K562 (cell line): ENCODE data around the gene POT1. TPM values are rescaled to one million over a fixed set of nuclear protein-coding genes. Genes with fewer than 3 reads are reported as not detected.

ENCODE experiments used
- CCNT2 ChIP-seq: IDR thresholded peaks from 2 replicates; pipeline ENCODE4 v1.6.1; 2011; ENCODE audit warnings: borderline replicate concordance, low read depth, mild to moderate bottlenecking, moderate library complexity, mixed read lengths, low read length; ENCODE audit not compliant: insufficient read length; ENCODE audit errors: extremely low read depth
- FOXP4 ChIP-seq: sonication (generic); formaldehyde crosslinking; IDR thresholded peaks from 2 replicates; pipeline ENCODE4 v1.8.0; 2022; ENCODE audit warnings: mild to moderate bottlenecking, missing genetic modification reagents, borderline replicate concordance
- GATA2 ChIP-seq: sonication (generic); formaldehyde crosslinking; IDR thresholded peaks from 2 replicates; pipeline ENCODE4 v1.4.0; 2020; ENCODE audit warnings: mild to moderate bottlenecking, missing genetic modification reagents
- HDAC2 ChIP-seq: fragments of 450-650 bp; IDR thresholded peaks from 2 replicates; pipeline ENCODE4 v1.6.1; 2016; ENCODE audit warnings: mild to moderate bottlenecking
- HNRNPK ChIP-seq: fragments of 200-400 bp; formaldehyde crosslinking; IDR thresholded peaks from one replicate; pipeline ENCODE4 v1.6.1; 2018; ENCODE audit warnings: mild to moderate bottlenecking, low read depth, low read length; ENCODE audit not compliant: poor library complexity, severe bottlenecking
- MAX ChIP-seq: sonication (generic); formaldehyde crosslinking; IDR thresholded peaks from 2 replicates; pipeline ENCODE4 v1.9.0; 2022; ENCODE audit warnings: mild to moderate bottlenecking, missing genetic modification reagents
- MBD1 ChIP-seq: fragments of 250-450 bp; sonication (Bioruptor Pico); IDR thresholded peaks from 2 replicates; pipeline ENCODE4 v1.8.0; 2022; ENCODE audit warnings: inconsistent platforms
- MLLT1 ChIP-seq, 2 experiments: fragments of 450-650 bp; IDR thresholded peaks; 2 replicates each; pipeline ENCODE4 v1.6.1; 2016
- MYNN ChIP-seq, 2 experiments: sonication (generic); formaldehyde crosslinking in 1 of 2; IDR thresholded peaks; 2 replicates each; pipeline versions ENCODE4 v1.5.0 to v1.6.1; 2016 to 2020; ENCODE audit warnings: antibody characterized with exemption in 1 of 2, missing genetic modification reagents in 1 of 2
- POLR2A ChIP-seq: fragments of 450-650 bp; conservative IDR thresholded peaks from 2 replicates; pipeline ENCODE4 v1.6.1; 2016
- RB1 ChIP-seq: fragments of 450-650 bp; IDR thresholded peaks from 2 replicates; pipeline ENCODE4 v1.6.1; 2017; ENCODE audit warnings: low read depth, mild to moderate bottlenecking
- RUNX1 ChIP-seq: sonication (generic); IDR thresholded peaks from 2 replicates; pipeline ENCODE4 v1.6.1; 2016; ENCODE audit warnings: antibody characterized with exemption, low read depth
- SP2 ChIP-seq: IDR thresholded peaks from 2 replicates; pipeline ENCODE4 v1.6.1; 2011; ENCODE audit warnings: mild to moderate bottlenecking, low read depth, low read length, moderate library complexity; ENCODE audit not compliant: poor library complexity, severe bottlenecking; ENCODE audit errors: extremely low read depth
- TCF7 ChIP-seq: sonication (generic); IDR thresholded peaks from 2 replicates; pipeline ENCODE4 v1.6.1; 2016; ENCODE audit warnings: antibody characterized with exemption, borderline replicate concordance
- TEAD1 ChIP-seq, 2 experiments: fragments of 450-650 bp in 1 of 2; sonication (generic) in 1 of 2; formaldehyde crosslinking; IDR thresholded peaks; 2 replicates each; pipeline versions ENCODE4 v1.4.0 to v1.8.0; 2020 to 2022; ENCODE audit warnings: mild to moderate bottlenecking in 2 of 2, missing genetic modification reagents in 1 of 2
- ZFP91 ChIP-seq: sonication (generic); formaldehyde crosslinking; IDR thresholded peaks from 2 replicates; pipeline ENCODE4 v1.8.0; 2022; ENCODE audit warnings: mild to moderate bottlenecking, missing genetic modification reagents
- ZNF263 ChIP-seq: sonication (generic); formaldehyde crosslinking; IDR thresholded peaks from 2 replicates; pipeline ENCODE4 v1.8.0; 2022; ENCODE audit warnings: mild to moderate bottlenecking, missing genetic modification reagents, borderline replicate concordance
- ZNF274 ChIP-seq: IDR thresholded peaks from 2 replicates; pipeline ENCODE4 v1.6.1; 2011; ENCODE audit warnings: low read depth, mild to moderate bottlenecking, low read length, moderate library complexity, borderline replicate concordance
- ZNF740 ChIP-seq, 3 experiments: fragments of 200-800 bp in 1 of 3; sonication (Bioruptor generic) in 1 of 3; sonication (generic) in 1 of 3; formaldehyde crosslinking in 1 of 3; IDR thresholded peaks; 2 replicates each; pipeline versions ENCODE4 v1.6.1 to v1.8.0; 2016 to 2022; ENCODE audit warnings: mild to moderate bottlenecking in 2 of 3, missing compliant biosample characterization in 2 of 3, missing genetic modification characterization in 2 of 3, missing genetic modification reagents in 1 of 3
- polyA plus RNA-seq, 8 experiments: library from polyadenylated mRNA; depleted of rRNA in 4 of 8; stranded (reverse) in 5 of 8; unstranded in 3 of 8; fragments of >200 nt; fragmentation: Nextera tagmentation in 2 of 8; fragmentation: Illumina TruSeq in 1 of 8; extraction: Ambion mirVana in 2 of 8; extraction: Trizol in 1 of 8; gene quantifications; 2 replicates each; pipeline versions ENCODE4 v1.2.1 to v1.2.3, GENCODE V29; 2011 to 2014; ENCODE audit warnings: inconsistent platforms in 1 of 8, missing spikeins in 1 of 8
- total RNA-seq, 7 experiments: library from RNA; depleted of rRNA in 6 of 7; stranded (reverse); fragments of >200 nt in 6 of 7; fragmentation: Illumina TruSeq in 2 of 7; extraction: Trizol in 2 of 7; gene quantifications; 2 replicates each; pipeline versions ENCODE4 v1.2.1 to v1.2.3, GENCODE V29; 2011 to 2021; ENCODE audit warnings: low replicate concordance in 1 of 7

POT1 gene
- total and polyA plus RNA-seq, 9 of the 15 experiments (the other 6 are each of a cell fraction or from before 2014, with no cell fraction given): 37.9 to 140 (median 63.6) TPM

- TF ChIP-seq MBD1 (CRISPR knock-in tag) (no peak), ZNF274 (no peak), MAX (CRISPR knock-in tag) (no peak), HNRNPK (no peak), ZFP91 (CRISPR knock-in tag) (no peak), TCF7 (no peak), SP2 (no peak), RB1 (no peak), MLLT1 (IDR thresholded peaks at IDR 0.05) (no peak), CCNT2 (no peak), POLR2A (no peak), ZNF740 (CRISPR knock-in tag; IDR thresholded peaks at IDR 0.05) (no peak), ZNF740 (tag; IDR thresholded peaks at IDR 0.05) (peak in 1 of 2 experiments; percentile 82; a peak in 2 of 4 replicates), ZNF263 (CRISPR knock-in tag) (no peak), TEAD1 (CRISPR knock-in tag; IDR thresholded peaks at IDR 0.05) (peak in 1 of 2 experiments; percentile 83; a peak in 1 of 4 replicates), RUNX1 (no peak), GATA2 (CRISPR knock-in tag) (no peak), MYNN (IDR thresholded peaks at IDR 0.05) (no peak), MYNN (CRISPR knock-in tag; IDR thresholded peaks at IDR 0.05) (no peak), FOXP4 (no peak), HDAC2 (no peak)
Measured at GRCh38 chr7:124965553-124965952, 35.9 kb upstream of the POT1 start (continued).
